Measurements from ENCODE around the gene SEC23B.

Gene SEC23B

GRCh38 chr20:18477821-18478220 lies 29.9 kb upstream of the SEC23B start:
- Histone ChIP-seq H3K27me3 (no peaks in the 10 kb centered on the region), H3K4me1 (ENCODE audit: control insufficient read depth in 1 of 2, insufficient read depth in 1 of 2, low read depth in 1 of 2, low read length in 1 of 2) (no peaks in the 10 kb centered on the region), H3K36me3 (peaks cover 76% of the 10 kb centered on the region), H3K9me3 (no peaks in the 10 kb centered on the region), H3K4me3 (ENCODE audit: low read depth in 1 of 2, low read length in 1 of 2) (no peak overlapping the region), H3K27ac (no peak overlapping the region)
- TF ChIP-seq CTCF (IDR thresholded peaks at IDR 0.05), result no peak

GRCh38 chr20:18481596-18481995 lies 26.1 kb upstream of the SEC23B start:
- H3K9me3 ChIP-seq, result no peaks in the 10 kb centered on the region
- H3K27ac ChIP-seq, result no peak overlapping the region
- peaks cover 77% of the 10 kb centered on the region for H3K36me3 ChIP-seq
- H3K4me1 ChIP-seq (ENCODE audit: control insufficient read depth in 1 of 2, insufficient read depth in 1 of 2, low read depth in 1 of 2, low read length in 1 of 2), result no peaks in the 10 kb centered on the region
- H3K4me3 ChIP-seq (ENCODE audit: low read depth in 1 of 2, low read length in 1 of 2), result no peak overlapping the region
- no peak for TF ChIP-seq CTCF (IDR thresholded peaks at IDR 0.05)
- no peaks in the 10 kb centered on the region for H3K27me3 ChIP-seq

- no peak for TF ChIP-seq CTCF (IDR thresholded peaks at IDR 0.05)
- Histone ChIP-seq H3K27ac (no peak overlapping the region), H3K36me3 (peaks cover 61% of the 10 kb centered on the region), H3K9me3 (no peaks in the 10 kb centered on the region), H3K4me1 (ENCODE audit: control insufficient read depth in 1 of 2, insufficient read depth in 1 of 2, low read depth in 1 of 2, low read length in 1 of 2) (peaks cover 8 to 10% of the 10 kb centered on the region in 2 experiments), H3K4me3 (ENCODE audit: low read depth in 1 of 2, low read length in 1 of 2) (no peak overlapping the region), H3K27me3 (no peaks in the 10 kb centered on the region)
Measured at GRCh38 chr20:18488301-18488700, 19.4 kb upstream of the SEC23B start.

- Histone ChIP-seq H3K27ac (no peak overlapping the region), H3K4me3 (ENCODE audit: low read depth in 1 of 2, low read length in 1 of 2) (no peak overlapping the region), H3K9me3 (no peaks in the 10 kb centered on the region), H3K4me1 (ENCODE audit: control insufficient read depth in 1 of 2, insufficient read depth in 1 of 2, low read depth in 1 of 2, low read length in 1 of 2) (peaks cover 43 to 52% of the 10 kb centered on the region in 2 experiments), H3K36me3 (peaks cover 2% of the 10 kb centered on the region), H3K27me3 (no peaks in the 10 kb centered on the region)
- TF ChIP-seq CTCF (IDR thresholded peaks at IDR 0.05), result no peak
Measured at GRCh38 chr20:18496042-18496441, 11.7 kb upstream of the SEC23B start.

- no peaks in the 10 kb centered on the region for H3K27me3 ChIP-seq
- no peak for TF ChIP-seq CTCF (IDR thresholded peaks at IDR 0.05)
- H3K36me3 ChIP-seq, result no peaks in the 10 kb centered on the region
- H3K9me3 ChIP-seq, result no peaks in the 10 kb centered on the region
- peak within 1 kb of the TSS; percentile 58 for H3K27ac ChIP-seq
- H3K4me3 ChIP-seq (ENCODE audit: low read depth in 1 of 2, low read length in 1 of 2), result peak within 1 kb of the TSS; percentile 70 to 84
- peaks cover 43 to 52% of the 10 kb centered on the region in 2 experiments for H3K4me1 ChIP-seq (ENCODE audit: control insufficient read depth in 1 of 2, insufficient read depth in 1 of 2, low read depth in 1 of 2, low read length in 1 of 2)
Measured at GRCh38 chr20:18496740-18497592, 10.8 kb upstream of the SEC23B start, which contains the start of gene RBBP9. RBBP9 (minus strand) TSS chr20:18497225; CDS start chr20:18497167, 58 bp downstream.
